BE2C (cell line): ENCODE data around the gene ARHGAP20.

Experiments used
- DNase-seq: peaks from one replicate; pipeline ENCODE4 v3.0.0-alpha.2; 2020
- H3K27me3 ChIP-seq: fragments of 250-450 bp; sonication (Bioruptor Pico); 2 replicates; pipeline ENCODE4 v1.5.1; 2020; ENCODE audit warnings: mild to moderate bottlenecking
- H3K36me3 ChIP-seq: fragments of 250-450 bp; sonication (Bioruptor Pico); 2 replicates; pipeline ENCODE4 v1.5.1; 2020; ENCODE audit warnings: mild to moderate bottlenecking
- H3K4me1 ChIP-seq: fragments of 250-450 bp; sonication (Bioruptor Pico); 2 replicates; pipeline ENCODE4 v1.5.1; 2020
- H3K4me3 ChIP-seq: 2 replicates; pipeline ENCODE4 v1.5.1; 2011; ENCODE audit warnings: low read depth, low read length
- H3K9me3 ChIP-seq: fragments of 250-450 bp; sonication (Bioruptor Pico); 2 replicates; pipeline ENCODE4 v1.5.1; 2020
- TF ChIP-seq, protein P1 (sequence below): IDR thresholded peaks from 2 replicates; pipeline ENCODE4 v1.5.1; 2012; ENCODE audit warnings: mild to moderate bottlenecking, low read depth, low read length

The ARHGAP20 gene

GRCh38 chr11:110571081-110571720 is 141.0 kb downstream of the ARHGAP20 start:
- H3K27me3 ChIP-seq, result no peaks in the 10 kb centered on the region
- no peak overlapping the region for H3K4me3 ChIP-seq
- DNase-seq, result no peak
- H3K4me1 ChIP-seq, result no peaks in the 10 kb centered on the region
- TF ChIP-seq, protein P1, sequence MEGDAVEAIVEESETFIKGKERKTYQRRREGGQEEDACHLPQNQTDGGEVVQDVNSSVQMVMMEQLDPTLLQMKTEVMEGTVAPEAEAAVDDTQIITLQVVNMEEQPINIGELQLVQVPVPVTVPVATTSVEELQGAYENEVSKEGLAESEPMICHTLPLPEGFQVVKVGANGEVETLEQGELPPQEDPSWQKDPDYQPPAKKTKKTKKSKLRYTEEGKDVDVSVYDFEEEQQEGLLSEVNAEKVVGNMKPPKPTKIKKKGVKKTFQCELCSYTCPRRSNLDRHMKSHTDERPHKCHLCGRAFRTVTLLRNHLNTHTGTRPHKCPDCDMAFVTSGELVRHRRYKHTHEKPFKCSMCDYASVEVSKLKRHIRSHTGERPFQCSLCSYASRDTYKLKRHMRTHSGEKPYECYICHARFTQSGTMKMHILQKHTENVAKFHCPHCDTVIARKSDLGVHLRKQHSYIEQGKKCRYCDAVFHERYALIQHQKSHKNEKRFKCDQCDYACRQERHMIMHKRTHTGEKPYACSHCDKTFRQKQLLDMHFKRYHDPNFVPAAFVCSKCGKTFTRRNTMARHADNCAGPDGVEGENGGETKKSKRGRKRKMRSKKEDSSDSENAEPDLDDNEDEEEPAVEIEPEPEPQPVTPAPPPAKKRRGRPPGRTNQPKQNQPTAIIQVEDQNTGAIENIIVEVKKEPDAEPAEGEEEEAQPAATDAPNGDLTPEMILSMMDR, result no peak
- H3K9me3 ChIP-seq, result no peaks in the 10 kb centered on the region
- H3K36me3 ChIP-seq, result no peaks in the 10 kb centered on the region

DNA sequence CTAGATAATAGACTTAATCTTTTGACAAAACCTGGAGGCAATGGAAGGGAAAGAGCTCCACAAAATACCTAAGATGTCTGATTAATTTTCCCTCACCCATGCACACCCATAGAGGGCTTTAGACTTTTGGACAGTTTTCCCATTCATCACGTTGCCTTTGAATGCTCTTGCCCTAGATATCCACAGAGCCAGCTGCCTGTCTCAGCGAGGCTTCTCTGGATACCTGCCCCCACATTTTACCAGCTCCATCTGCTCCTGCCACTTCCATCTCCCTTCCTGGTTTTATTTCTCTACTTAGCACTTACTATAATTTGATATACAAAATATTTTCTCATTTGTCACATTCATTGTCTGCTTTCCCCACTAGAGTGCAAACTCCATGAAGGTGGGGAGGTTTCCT is 145.7 kb downstream of the ARHGAP20 start:
- DNase-seq, result no peak
- Histone ChIP-seq H3K36me3 (no peaks in the 10 kb centered on the region), H3K9me3 (no peaks in the 10 kb centered on the region), H3K4me1 (no peaks in the 10 kb centered on the region), H3K4me3 (no peak overlapping the region), H3K27me3 (no peaks in the 10 kb centered on the region)
- TF ChIP-seq, protein P1, result no peak

GRCh38 chr11:110565357-110566336 is 146.6 kb downstream of the ARHGAP20 start:
- no peak for DNase-seq
- TF ChIP-seq, protein P1, result no peak
- H3K4me1 ChIP-seq, result no peaks in the 10 kb centered on the region
- H3K36me3 ChIP-seq, result no peaks in the 10 kb centered on the region
- no peaks in the 10 kb centered on the region for H3K27me3 ChIP-seq
- H3K9me3 ChIP-seq, result no peaks in the 10 kb centered on the region
- no peak overlapping the region for H3K4me3 ChIP-seq

- Histone ChIP-seq H3K4me3 (no peak overlapping the region), H3K36me3 (no peaks in the 10 kb centered on the region), H3K9me3 (no peaks in the 10 kb centered on the region), H3K4me1 (no peaks in the 10 kb centered on the region), H3K27me3 (no peaks in the 10 kb centered on the region)
- TF ChIP-seq, protein P1, result no peak
- DNase-seq, result no peak
Measured at GRCh38 chr11:110564676-110565356, 147.4 kb downstream of the ARHGAP20 start.

DNA sequence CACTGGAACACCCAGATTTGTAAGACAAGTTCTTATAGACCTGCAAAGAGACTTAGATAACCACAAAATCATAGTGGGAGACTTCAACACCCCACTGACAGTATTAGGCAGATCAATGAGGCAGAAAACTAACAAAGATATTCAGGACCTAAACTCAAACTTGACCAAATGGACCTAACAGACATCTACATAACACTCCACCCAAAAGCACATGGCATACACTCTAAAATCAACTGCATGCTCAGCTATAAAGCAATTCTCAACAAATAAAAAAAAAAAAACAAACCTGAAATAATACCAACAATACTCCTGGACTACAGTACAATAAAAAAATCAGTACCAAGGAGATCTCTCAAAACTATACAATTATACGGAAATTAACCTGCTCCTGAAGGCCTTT is 167.5 kb downstream of the ARHGAP20 start:
- H3K4me1 ChIP-seq, result no peaks in the 10 kb centered on the region
- no peaks in the 10 kb centered on the region for H3K9me3 ChIP-seq
- H3K4me3 ChIP-seq, result no peak overlapping the region
- no peaks in the 10 kb centered on the region for H3K36me3 ChIP-seq
- DNase-seq, result no peak
- H3K27me3 ChIP-seq, result no peaks in the 10 kb centered on the region
- TF ChIP-seq, protein P1, result no peak
